SK-N-MC (cell line): ENCODE results near the gene IMMP2L.
A peak's percentile ranks its signal among the peaks of the same experiment; 100 is the strongest.
"Not testable (repeated sequence)": the region's sequence is repeated elsewhere in the genome, so short reads cannot be mapped to it uniquely, and the experiment has no call there.

Experiments
- DNase-seq: peaks from one replicate; pipeline ENCODE4 v3.0.0-alpha.2; 2011; ENCODE audit warnings: low read depth, low spot score
- H3K27ac ChIP-seq: fragments of 200-600 bp; sonication (generic); 2 replicates; pipeline ENCODE4 v1.5.1; 2016; ENCODE audit warnings: mixed run types
- H3K36me3 ChIP-seq: fragments of 200-600 bp; sonication (generic); 2 replicates; pipeline ENCODE4 v1.6.1; 2017; ENCODE audit warnings: antibody characterized with exemption, low read length, mixed read lengths; ENCODE audit not compliant: insufficient read depth
- H3K4me3 ChIP-seq: fragments of 200-600 bp; sonication (generic); 2 replicates; pipeline ENCODE4 v1.5.1; 2016
- H3K9ac ChIP-seq: fragments of 200-600 bp; sonication (generic); 2 replicates; pipeline ENCODE4 v1.8.0; 2017; ENCODE audit warnings: mixed run types, mixed read lengths; ENCODE audit not compliant: insufficient read length
- H3K9me3 ChIP-seq: fragments of 200-600 bp; sonication (generic); 2 replicates; pipeline ENCODE4 v1.6.1; 2017; ENCODE audit warnings: low read depth, mild to moderate bottlenecking, antibody characterized with exemption, low read length, moderate library complexity, mixed read lengths
- EZH2 ChIP-seq: fragments of 200-600 bp; sonication (generic); IDR thresholded peaks from one replicate; pipeline ENCODE4 v1.6.1; 2017; ENCODE audit warnings: antibody characterized with exemption
- FOXP2 ChIP-seq: optimal IDR thresholded peaks from 2 replicates; pipeline ENCODE3; 2011; ENCODE audit warnings: mild to moderate bottlenecking, moderate library complexity; ENCODE audit not compliant: insufficient read depth; ENCODE audit errors: extremely low read length, control extremely low read depth
- POLR2AphosphoS5 ChIP-seq: IDR thresholded peaks from 2 replicates; pipeline ENCODE4 v1.6.1; 2012; ENCODE audit warnings: mild to moderate bottlenecking, low read depth, low read length, borderline replicate concordance

The IMMP2L gene

DNA sequence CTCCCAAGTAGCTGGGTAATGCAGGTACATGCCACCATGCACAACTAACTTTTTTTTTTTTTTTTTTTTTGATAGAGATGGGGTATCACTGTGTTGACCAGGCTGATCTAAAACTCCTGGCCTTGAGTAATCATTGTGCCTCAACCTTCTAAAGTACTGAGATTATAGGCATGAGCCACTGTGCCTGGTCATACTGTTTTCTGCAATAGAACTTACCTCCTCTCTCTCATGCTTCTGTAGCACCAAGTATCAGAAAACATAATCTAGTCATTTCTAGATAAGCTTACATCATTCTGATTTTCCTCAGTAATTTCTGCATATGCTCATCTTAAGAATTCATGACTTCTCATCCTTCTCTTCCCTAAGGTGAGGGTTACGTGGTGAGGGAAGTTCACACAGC lies 210.0 kb downstream of the IMMP2L start:
- no peaks in the 10 kb centered on the region for H3K9me3 ChIP-seq
- no peak overlapping the region for H3K4me3 ChIP-seq
- TF ChIP-seq FOXP2 = no peak
- no peak for TF ChIP-seq EZH2
- TF ChIP-seq POLR2AphosphoS5 = no peak
- DNase-seq = no peak
- no peak overlapping the region for H3K9ac ChIP-seq
- no peaks in the 10 kb centered on the region for H3K36me3 ChIP-seq
- no peak overlapping the region for H3K27ac ChIP-seq

DNA sequence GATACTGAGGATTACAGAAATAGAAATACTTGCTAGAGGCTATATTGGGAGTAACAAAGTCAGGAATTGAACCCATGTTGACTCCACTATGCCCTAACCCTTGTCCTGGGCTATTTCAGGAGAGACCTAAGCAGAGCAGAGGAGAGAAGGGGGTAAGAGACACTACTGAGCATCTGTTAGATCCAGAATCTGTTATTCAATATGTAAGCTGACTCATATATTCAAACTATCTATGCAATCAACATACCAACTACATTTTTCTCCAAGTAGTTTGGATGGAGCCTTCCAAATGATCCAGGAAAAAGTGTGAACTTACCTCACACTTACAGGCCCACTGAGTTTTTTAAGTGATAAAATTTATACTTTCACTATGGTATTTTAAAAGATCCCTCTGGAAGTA lies 216.1 kb downstream of the IMMP2L start:
- DNase-seq = no peak
- no peaks in the 10 kb centered on the region for H3K9me3 ChIP-seq

GRCh38 chr7:111343017-111343416 lies 219.3 kb downstream of the IMMP2L start:
- no peaks in the 10 kb centered on the region for H3K9me3 ChIP-seq
- H3K27ac ChIP-seq = no peak overlapping the region
- TF ChIP-seq POLR2AphosphoS5 (no peak), EZH2 (no peak), FOXP2 (no peak)
- H3K36me3 ChIP-seq = no peaks in the 10 kb centered on the region
- H3K4me3 ChIP-seq = no peak overlapping the region
- H3K9ac ChIP-seq = no peak overlapping the region
- no peak for DNase-seq

More for the DNA sequence above, 216.1 kb downstream of the IMMP2L start:
- no peak overlapping the region for H3K4me3 ChIP-seq
- H3K27ac ChIP-seq = no peak overlapping the region
- no peaks in the 10 kb centered on the region for H3K36me3 ChIP-seq
- H3K9ac ChIP-seq = no peak overlapping the region
- no peak for TF ChIP-seq FOXP2
- no peak for TF ChIP-seq EZH2

DNA sequence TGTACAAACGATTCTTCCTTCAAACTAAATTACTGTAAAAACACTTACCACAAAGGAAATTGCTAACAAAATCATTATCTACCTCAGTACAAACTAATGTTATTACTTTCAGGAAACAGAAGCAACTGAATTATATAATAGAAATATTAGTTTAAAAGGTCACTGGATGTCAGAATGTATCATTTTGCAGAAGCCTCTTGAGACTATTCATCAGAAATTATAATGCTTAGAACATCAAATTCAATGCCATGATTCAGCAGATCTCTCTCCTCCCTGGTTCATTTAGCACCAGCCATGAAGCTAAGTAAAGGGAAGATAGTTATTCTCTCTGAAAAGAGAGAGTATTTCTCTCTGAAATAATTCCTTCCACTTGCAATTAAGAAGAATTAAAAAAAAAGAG lies 223.3 kb downstream of the IMMP2L start:
- H3K36me3 ChIP-seq = no peaks in the 10 kb centered on the region
- H3K9me3 ChIP-seq = no peaks in the 10 kb centered on the region
- no peak for DNase-seq
- TF ChIP-seq POLR2AphosphoS5 = no peak
- TF ChIP-seq EZH2 = no peak
- no peak for TF ChIP-seq FOXP2
- H3K27ac ChIP-seq = peak overlapping the region; percentile 35; the same call in 1 of the 2 replicates
- H3K9ac ChIP-seq = no peak overlapping the region
- H3K4me3 ChIP-seq = no peak overlapping the region

DNA sequence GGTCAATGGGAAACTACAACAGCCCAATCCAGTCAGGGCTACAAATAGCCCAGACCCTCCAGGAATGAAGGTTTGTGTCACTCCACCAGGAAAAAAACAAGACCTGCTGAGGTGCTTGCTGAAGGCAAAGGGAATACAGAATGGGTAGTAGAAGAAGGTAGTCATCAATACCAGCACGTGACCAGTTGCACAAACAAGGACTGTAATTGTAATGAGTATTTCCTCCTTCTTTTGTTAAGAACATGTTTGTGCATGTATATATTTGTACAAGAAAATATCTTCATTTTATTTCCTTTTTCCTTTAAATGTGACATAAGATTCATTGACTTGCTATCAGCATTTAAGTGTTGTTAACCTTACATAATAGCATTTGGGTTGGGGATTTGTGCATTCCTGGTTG lies 229.3 kb downstream of the IMMP2L start:
- no peaks in the 10 kb centered on the region for H3K9me3 ChIP-seq
- no peak for TF ChIP-seq POLR2AphosphoS5
- TF ChIP-seq EZH2 = no peak
- no peak for TF ChIP-seq FOXP2
- no peak overlapping the region for H3K4me3 ChIP-seq
- no peak for DNase-seq
- H3K9ac ChIP-seq = no peak overlapping the region
- H3K36me3 ChIP-seq = no peaks in the 10 kb centered on the region
- H3K27ac ChIP-seq = no peak overlapping the region

DNA sequence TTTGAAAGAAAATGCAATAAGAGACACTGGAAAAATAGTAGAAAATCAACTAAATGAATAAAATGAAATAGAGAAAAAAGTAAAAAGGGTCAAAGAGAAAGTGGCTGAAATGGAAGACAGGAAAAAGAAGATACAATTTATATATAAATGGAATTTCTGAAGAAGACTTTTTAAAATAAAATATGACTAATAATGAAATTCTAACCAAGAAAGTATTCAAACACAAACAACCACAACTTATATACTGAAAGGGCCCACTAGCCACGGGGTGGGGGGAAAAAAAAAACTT lies 232.1 kb downstream of the IMMP2L start:
- no peak for DNase-seq
- TF ChIP-seq FOXP2 (no peak), EZH2 (no peak), POLR2AphosphoS5 (no peak)
- Histone ChIP-seq H3K9me3 (no peaks in the 10 kb centered on the region), H3K36me3 (no peaks in the 10 kb centered on the region), H3K4me3 (no peak overlapping the region), H3K27ac (no peak overlapping the region), H3K9ac (no peak overlapping the region)

DNA sequence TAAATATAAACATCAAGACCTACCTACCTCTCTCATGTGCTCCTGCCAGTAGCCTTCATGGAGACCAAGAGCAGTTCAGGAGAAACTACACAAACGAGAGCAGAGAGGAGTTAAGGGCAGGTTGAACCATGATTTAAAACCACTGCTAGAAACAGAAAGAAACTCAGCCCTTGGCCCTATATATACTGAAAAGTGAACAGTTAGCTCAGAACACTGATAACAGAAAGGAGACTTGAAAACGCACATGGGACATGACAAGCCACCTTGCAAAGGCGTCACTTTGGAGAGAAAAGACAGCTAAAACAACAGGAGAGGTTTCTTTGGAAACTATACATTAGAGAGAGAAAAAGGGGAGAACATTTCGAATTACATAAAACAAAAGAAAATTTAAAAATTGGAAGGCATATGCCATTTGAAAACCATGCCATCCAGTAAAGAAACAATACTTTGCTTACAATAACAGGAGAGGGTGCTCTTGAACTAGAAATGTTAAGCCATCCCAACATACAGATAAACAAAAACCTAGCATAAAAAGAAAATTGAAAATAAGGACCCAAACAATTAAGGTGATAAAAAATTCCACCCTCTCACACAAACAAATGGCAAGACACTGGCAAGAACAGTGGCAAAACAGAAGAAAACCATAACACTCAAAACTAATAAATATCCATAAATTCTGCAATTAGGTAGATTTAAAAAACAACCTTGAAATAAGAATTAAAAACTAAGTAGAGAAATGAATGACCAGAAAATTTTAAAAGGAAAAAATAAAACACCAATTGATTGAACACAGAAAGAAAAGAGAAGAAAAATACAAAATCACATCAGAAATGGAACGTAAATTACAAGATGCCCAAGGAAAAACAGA lies 232.7 kb downstream of the IMMP2L start:
- no peak overlapping the region for H3K27ac ChIP-seq
- H3K9me3 ChIP-seq = no peaks in the 10 kb centered on the region
- DNase-seq = no peak
- TF ChIP-seq EZH2 (no peak), FOXP2 (no peak)
- no peaks in the 10 kb centered on the region for H3K36me3 ChIP-seq
- H3K4me3 ChIP-seq = no peak overlapping the region
- no peak overlapping the region for H3K9ac ChIP-seq

GRCh38 chr7:111328487-111328886 lies 233.8 kb downstream of the IMMP2L start:
- Histone ChIP-seq H3K27ac (no peak overlapping the region), H3K9ac (no peak overlapping the region), H3K9me3 (no peaks in the 10 kb centered on the region), H3K4me3 (no peak overlapping the region), H3K36me3 (no peaks in the 10 kb centered on the region)
- no peak for DNase-seq
- TF ChIP-seq POLR2AphosphoS5 = no peak
- TF ChIP-seq EZH2 = no peak
- TF ChIP-seq FOXP2 = no peak

DNA sequence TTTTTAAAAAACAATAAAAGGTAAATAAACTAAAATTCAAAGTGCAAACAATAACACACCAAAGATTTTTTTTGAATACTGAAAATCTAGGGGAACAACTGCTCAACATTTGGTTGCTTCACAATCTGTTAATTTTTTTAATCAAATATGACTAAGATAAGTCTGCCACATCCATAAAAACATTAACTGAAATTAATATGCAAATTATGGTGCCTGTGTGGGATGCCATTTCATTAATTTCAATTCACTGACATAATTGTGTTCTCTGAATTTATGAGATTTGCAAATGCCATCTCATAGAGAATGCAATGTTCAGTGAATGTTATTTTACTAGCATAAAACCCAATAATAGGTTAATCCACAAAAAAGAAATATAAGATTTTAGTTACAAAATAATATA lies 237.5 kb downstream of the IMMP2L start:
- Histone ChIP-seq H3K4me3 (no peak overlapping the region), H3K9me3 (no peaks in the 10 kb centered on the region), H3K9ac (no peak overlapping the region), H3K36me3 (no peaks in the 10 kb centered on the region), H3K27ac (no peak overlapping the region)
- DNase-seq = no peak
- TF ChIP-seq EZH2 = no peak
- no peak for TF ChIP-seq POLR2AphosphoS5
- TF ChIP-seq FOXP2 = no peak

DNA sequence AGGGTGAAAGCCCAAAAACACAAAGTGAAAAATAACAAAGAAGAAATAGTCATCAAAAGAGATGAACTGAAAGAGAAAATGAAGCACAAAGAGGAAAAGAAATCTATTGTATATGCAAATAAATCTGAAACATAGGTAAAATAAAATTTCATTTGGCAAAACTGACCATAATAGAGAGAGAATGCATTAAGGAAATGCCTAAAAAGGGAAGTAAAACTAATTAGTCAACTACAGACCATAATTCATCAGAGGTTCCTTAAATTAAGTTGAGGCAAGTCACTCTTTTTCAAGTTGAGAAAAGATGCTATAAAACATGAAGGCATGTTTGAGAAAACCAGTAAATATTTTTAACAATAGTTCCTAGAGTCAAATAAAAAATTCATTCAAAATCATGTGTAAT lies 238.1 kb downstream of the IMMP2L start:
- Histone ChIP-seq H3K36me3 (no peaks in the 10 kb centered on the region), H3K27ac (no peak overlapping the region), H3K9ac (no peak overlapping the region), H3K9me3 (no peaks in the 10 kb centered on the region), H3K4me3 (no peak overlapping the region)
- no peak for DNase-seq
- no peak for TF ChIP-seq EZH2
- no peak for TF ChIP-seq POLR2AphosphoS5
- no peak for TF ChIP-seq FOXP2

GRCh38 chr7:111323670-111324069 lies 238.6 kb downstream of the IMMP2L start:
- H3K27ac ChIP-seq, H3K36me3 ChIP-seq, DNase-seq, H3K4me3 ChIP-seq, H3K9me3 ChIP-seq, H3K9ac ChIP-seq: not testable (repeated sequence)
